ENCODE data around the gene TBC1D9B.
A peak's percentile ranks its signal among the peaks of the same experiment; 100 is the strongest.

TBC1D9B gene

DNA sequence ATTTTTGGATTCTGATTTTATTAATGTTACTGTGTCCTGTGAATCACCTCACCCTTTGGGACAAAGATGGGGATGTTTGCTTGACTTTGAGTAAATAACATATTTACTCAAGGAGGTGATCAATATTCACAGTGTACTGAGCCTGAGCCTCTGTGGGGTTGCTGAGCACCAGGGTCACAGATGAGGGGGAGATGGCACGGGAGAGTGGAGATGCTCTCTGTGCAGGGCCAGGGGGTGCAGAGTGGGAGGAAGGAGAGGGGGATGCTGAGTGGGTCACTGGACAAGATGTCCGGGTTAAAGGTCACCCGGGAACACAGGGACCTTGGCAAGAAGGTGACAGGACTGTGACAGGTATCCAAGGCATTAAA, 83.0 kb downstream of the TBC1D9B start:
- Mint-ChIP-seq H3K4me1 (peaks cover 36% of the 10 kb centered on the region), H3K27ac (peak overlapping the region; percentile 44), H3K27me3 (ENCODE audit: low read depth, poor library complexity) (no peaks in the 10 kb centered on the region), H3K36me3 (ENCODE audit: low read depth) (peaks cover 54% of the 10 kb centered on the region), H3K4me3 (no peak overlapping the region), H3K9me3 (peaks cover 4% of the 10 kb centered on the region)
- no peak for DNase-seq
- TF ChIP-seq, protein P1, sequence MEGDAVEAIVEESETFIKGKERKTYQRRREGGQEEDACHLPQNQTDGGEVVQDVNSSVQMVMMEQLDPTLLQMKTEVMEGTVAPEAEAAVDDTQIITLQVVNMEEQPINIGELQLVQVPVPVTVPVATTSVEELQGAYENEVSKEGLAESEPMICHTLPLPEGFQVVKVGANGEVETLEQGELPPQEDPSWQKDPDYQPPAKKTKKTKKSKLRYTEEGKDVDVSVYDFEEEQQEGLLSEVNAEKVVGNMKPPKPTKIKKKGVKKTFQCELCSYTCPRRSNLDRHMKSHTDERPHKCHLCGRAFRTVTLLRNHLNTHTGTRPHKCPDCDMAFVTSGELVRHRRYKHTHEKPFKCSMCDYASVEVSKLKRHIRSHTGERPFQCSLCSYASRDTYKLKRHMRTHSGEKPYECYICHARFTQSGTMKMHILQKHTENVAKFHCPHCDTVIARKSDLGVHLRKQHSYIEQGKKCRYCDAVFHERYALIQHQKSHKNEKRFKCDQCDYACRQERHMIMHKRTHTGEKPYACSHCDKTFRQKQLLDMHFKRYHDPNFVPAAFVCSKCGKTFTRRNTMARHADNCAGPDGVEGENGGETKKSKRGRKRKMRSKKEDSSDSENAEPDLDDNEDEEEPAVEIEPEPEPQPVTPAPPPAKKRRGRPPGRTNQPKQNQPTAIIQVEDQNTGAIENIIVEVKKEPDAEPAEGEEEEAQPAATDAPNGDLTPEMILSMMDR (IDR thresholded peaks at IDR 0.05) = no peak

DNA sequence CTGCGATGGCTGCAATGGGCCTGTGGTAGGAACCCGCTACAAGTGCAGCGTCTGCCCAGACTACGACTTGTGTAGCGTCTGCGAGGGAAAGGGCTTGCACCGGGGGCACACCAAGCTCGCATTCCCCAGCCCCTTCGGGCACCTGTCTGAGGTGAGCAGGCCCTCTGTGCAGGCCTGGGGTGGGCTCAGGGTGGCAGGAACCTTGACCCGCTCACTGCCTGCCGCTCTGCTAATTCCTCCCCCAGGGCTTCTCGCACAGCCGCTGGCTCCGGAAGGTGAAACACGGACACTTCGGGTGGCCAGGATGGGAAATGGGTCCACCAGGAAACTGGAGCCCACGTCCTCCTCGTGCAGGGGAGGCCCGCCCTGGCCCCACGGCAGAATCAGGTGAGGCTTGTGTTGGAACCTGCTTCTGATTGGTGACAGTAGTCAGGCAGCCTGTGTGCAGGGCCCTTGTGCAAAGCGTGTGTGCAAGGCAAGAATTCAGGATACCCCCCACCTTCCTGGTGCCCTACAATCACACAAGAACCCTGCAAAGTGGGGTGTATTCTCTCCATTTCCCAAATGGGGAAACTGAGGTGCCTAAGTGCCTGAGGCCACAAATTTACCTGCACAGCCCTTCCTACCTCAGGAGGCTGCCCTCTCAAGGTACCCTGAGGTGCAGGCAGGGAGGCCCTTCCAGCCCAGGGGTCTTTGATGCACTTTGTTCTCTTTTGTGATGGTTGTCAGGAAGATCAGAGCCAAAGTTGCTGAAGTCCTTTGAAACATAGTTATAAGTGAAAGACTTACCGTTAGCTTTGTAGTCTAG, 83.6 kb downstream of the TBC1D9B start:
- DNase-seq = no peak
- TF ChIP-seq, protein P1 (IDR thresholded peaks at IDR 0.05) = no peak
- Mint-ChIP-seq H3K4me3 (no peak overlapping the region), H3K4me1 (peaks cover 33% of the 10 kb centered on the region), H3K9me3 (no peaks in the 10 kb centered on the region), H3K27me3 (ENCODE audit: low read depth, poor library complexity) (no peaks in the 10 kb centered on the region), H3K36me3 (ENCODE audit: low read depth) (peaks cover 48% of the 10 kb centered on the region), H3K27ac (no peak overlapping the region)

DNA sequence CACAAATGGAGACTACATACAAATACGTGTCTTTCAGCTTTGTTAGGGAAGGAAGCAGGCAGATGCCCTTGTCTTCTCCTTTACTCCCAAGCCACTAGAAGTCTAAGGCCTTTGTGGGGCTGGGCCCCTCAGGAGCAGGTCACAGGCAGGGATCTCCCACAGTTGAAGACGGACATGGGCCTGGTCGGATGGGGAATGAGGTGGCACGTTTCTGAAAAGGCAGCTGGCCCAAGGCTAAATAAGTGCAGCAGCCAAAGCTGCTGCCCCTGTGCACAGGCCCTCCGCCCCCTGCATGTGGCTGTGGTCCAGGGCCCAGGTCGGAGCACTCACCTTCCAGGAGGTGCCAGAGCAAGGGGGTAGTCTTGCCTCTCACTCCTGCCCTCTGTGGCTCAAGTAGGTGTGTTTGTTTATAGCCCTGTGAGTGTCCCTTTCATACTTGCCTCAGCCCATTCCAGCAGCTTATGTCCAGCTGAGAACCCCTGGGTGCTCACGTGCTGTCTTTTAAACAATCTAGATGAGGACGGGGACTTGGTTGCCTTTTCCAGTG, 85.2 kb downstream of the TBC1D9B start:
- TF ChIP-seq, protein P1 (IDR thresholded peaks at IDR 0.05) = no peak
- no peak for DNase-seq
- Mint-ChIP-seq H3K36me3 (ENCODE audit: low read depth) (peaks cover 32% of the 10 kb centered on the region), H3K9me3 (no peaks in the 10 kb centered on the region), H3K4me3 (peak overlapping the region; percentile 89), H3K4me1 (peaks cover 39% of the 10 kb centered on the region), H3K27me3 (ENCODE audit: low read depth, poor library complexity) (peaks cover 5% of the 10 kb centered on the region), H3K27ac (no peak overlapping the region)

DNA sequence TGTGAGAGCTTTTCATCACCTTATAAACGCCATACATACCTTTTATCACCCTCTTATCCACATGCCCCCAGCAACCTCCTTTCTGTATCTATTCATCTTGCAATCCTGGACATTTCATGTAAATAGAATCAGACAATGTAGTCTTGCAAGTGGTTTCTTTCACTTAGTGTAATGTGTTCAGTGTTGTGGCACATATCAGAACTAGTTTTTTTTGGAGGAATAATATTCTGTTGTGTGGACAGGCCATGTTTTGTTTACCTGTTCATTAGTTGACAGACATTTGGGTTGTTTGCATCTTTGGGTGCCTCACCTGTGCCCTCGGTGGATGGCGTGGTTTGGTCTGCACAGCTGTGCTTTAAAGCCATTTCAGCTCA, 85.7 kb downstream of the TBC1D9B start:
- Mint-ChIP-seq H3K4me3 (peak overlapping the region; percentile 89), H3K27ac (no peak overlapping the region)
- no peak for DNase-seq

DNA sequence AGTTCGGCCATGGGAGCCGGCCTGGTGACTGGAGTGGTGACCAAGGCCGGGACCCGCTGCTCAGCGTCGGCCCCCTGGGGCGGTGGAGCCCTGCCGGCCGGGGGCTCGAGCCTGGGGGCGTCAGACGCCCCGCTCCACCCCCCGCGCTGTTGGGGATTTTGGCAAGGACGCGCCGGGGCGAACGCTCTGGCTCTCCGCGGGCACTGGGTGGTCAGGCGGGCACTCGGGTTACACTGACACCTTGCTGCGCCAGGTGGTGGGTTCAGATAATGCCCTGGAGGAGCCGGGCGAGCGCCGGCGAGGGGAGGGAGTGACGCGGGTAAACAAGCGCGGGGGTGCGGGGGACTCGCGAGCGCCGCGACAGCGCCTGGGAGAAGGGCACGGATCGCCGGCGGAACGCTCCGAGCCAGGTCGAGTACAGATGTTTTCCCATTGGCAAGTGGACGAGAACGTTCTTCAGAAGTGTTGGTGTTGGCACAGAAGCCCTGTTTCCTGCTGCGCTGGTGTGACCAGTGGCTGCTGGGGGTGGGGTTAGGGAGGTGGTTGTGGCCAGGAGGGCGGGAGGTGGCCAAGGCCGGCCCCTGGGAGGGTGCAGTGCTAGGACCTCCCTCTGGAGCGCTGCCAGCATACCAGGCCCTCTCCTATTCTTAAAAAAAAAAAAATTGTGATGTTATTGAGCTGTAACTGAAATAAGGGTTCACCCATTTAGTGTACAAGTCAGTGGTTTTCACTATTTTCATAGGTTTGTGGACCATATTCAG, 86.2 kb downstream of the TBC1D9B start:
- peaks cover 22% of the 10 kb centered on the region for H3K36me3 Mint-ChIP-seq (ENCODE audit: low read depth)
- H3K27me3 Mint-ChIP-seq (ENCODE audit: low read depth, poor library complexity) = peaks cover 9% of the 10 kb centered on the region
- TF ChIP-seq, protein P1 (IDR thresholded peaks at IDR 0.05) = no peak
- peaks cover 39% of the 10 kb centered on the region for H3K4me1 Mint-ChIP-seq
- H3K4me3 Mint-ChIP-seq = peak overlapping the region; percentile 89
- H3K9me3 Mint-ChIP-seq = no peaks in the 10 kb centered on the region
- DNase-seq = peak; percentile 79
- H3K27ac Mint-ChIP-seq = peak overlapping the region; percentile 81

More for the DNA sequence above, 85.7 kb downstream of the TBC1D9B start:
- H3K4me1 Mint-ChIP-seq = peaks cover 39% of the 10 kb centered on the region
- TF ChIP-seq, protein P1 (IDR thresholded peaks at IDR 0.05) = no peak
- H3K9me3 Mint-ChIP-seq = no peaks in the 10 kb centered on the region
- peaks cover 28% of the 10 kb centered on the region for H3K36me3 Mint-ChIP-seq (ENCODE audit: low read depth)
- H3K27me3 Mint-ChIP-seq (ENCODE audit: low read depth, poor library complexity) = peaks cover 9% of the 10 kb centered on the region

All from nephron progenitor cell (in vitro differentiated cells).